ENCODE results near the gene CRTC2.

- no peak for TF ChIP-seq CTCF (conservative IDR thresholded peaks at IDR 0.05; ENCODE audit: low read depth, low read length)
- no peak for TF ChIP-seq MAFK (IDR thresholded peaks at IDR 0.05; ENCODE audit: low read depth, low read length)
- TF ChIP-seq RAD21 (IDR thresholded peaks at IDR 0.05; ENCODE audit: low read length): no peak
- TF ChIP-seq BHLHE40 (IDR thresholded peaks at IDR 0.05; ENCODE audit: low read depth, low read length): no peak
- no peak for TF ChIP-seq POLR2A (IDR thresholded peaks at IDR 0.05; ENCODE audit: low read depth, low read length)
- no peak for TF ChIP-seq NFE2L2 (IDR thresholded peaks at IDR 0.05; ENCODE audit: low read depth, low read length)
- no peak for TF ChIP-seq MXI1 (IDR thresholded peaks at IDR 0.05; ENCODE audit: borderline replicate concordance, low read depth, low read length)
- no peak for TF ChIP-seq FOS (IDR thresholded peaks at IDR 0.05; ENCODE audit: low read depth, low read length)
- TF ChIP-seq MAZ (IDR thresholded peaks at IDR 0.05; ENCODE audit: borderline replicate concordance, low read depth, low read length): no peak
- TF ChIP-seq CEBPB (IDR thresholded peaks at IDR 0.05; ENCODE audit: low read depth, low read length): no peak
- TF ChIP-seq RCOR1 (IDR thresholded peaks at IDR 0.05; ENCODE audit: insufficient replicate concordance, low read length): no peak
- TF ChIP-seq RFX5 (IDR thresholded peaks at IDR 0.05; ENCODE audit: low read depth, low read length): no peak
- TF ChIP-seq SMC3 (IDR thresholded peaks at IDR 0.05; ENCODE audit: low read depth, low read length): no peak
- TF ChIP-seq USF2 (IDR thresholded peaks at IDR 0.05; ENCODE audit: low read depth, low read length): no peak
Measured at GRCh38 chr1:153944827-153945117, 13.6 kb downstream of the CRTC2 start.

All from IMR-90 (cell line).